ENCODE measurements around the gene NOD2. TPM values are rescaled to one million over a fixed set of nuclear protein-coding genes. Genes with fewer than 3 reads are reported as not detected.
A peak's percentile ranks its signal among the peaks of the same experiment; 100 is the strongest.

The NOD2 gene
- total and polyA plus RNA-seq, 2 experiments from 2014 or later = 0.27 to 0.66 TPM

GRCh38 chr16:50671644-50672260 is 21.7 kb upstream of the NOD2 start:
- TF ChIP-seq ZNF331 (CRISPR knock-in tag; IDR thresholded peaks at IDR 0.05; ENCODE audit: low read depth) = no peak
- TF ChIP-seq POLR2AphosphoS5 (IDR thresholded peaks at IDR 0.05; ENCODE audit: low read depth) = no peak
- no peak for TF ChIP-seq STAT1 (IDR thresholded peaks at IDR 0.05; ENCODE audit: unreplicated experiment)
- TF ChIP-seq, protein P1, sequence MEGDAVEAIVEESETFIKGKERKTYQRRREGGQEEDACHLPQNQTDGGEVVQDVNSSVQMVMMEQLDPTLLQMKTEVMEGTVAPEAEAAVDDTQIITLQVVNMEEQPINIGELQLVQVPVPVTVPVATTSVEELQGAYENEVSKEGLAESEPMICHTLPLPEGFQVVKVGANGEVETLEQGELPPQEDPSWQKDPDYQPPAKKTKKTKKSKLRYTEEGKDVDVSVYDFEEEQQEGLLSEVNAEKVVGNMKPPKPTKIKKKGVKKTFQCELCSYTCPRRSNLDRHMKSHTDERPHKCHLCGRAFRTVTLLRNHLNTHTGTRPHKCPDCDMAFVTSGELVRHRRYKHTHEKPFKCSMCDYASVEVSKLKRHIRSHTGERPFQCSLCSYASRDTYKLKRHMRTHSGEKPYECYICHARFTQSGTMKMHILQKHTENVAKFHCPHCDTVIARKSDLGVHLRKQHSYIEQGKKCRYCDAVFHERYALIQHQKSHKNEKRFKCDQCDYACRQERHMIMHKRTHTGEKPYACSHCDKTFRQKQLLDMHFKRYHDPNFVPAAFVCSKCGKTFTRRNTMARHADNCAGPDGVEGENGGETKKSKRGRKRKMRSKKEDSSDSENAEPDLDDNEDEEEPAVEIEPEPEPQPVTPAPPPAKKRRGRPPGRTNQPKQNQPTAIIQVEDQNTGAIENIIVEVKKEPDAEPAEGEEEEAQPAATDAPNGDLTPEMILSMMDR (conservative IDR thresholded peaks at IDR 0.05; ENCODE audit: low read depth in 2 of 2) = peak; percentile 83 to 89
- no peak overlapping the region for H3K4me3 Mint-ChIP-seq
- H4K20me1 ChIP-seq (replicated peaks; ENCODE audit: insufficient read depth) = no peaks in the 10 kb centered on the region
- H3K36me3 Mint-ChIP-seq (ENCODE audit: low read depth) = peaks cover 22% of the 10 kb centered on the region
- H3K27ac Mint-ChIP-seq = no peak overlapping the region
- no peaks in the 10 kb centered on the region for H3K79me2 ChIP-seq (replicated peaks; ENCODE audit: insufficient read depth)
- H3K4me3 ChIP-seq = no peak overlapping the region
- H2AFZ ChIP-seq = no peak overlapping the region
- DNase-seq (ENCODE audit: low spot score) = peak; percentile 64
- no peaks in the 10 kb centered on the region for H3K4me1 ChIP-seq (ENCODE audit: insufficient read depth)
- ATAC-seq = no peak; the same call in 2 of the 3 replicates
- peaks cover 5% of the 10 kb centered on the region; the same call in 1 of the 2 replicates for H3K27me3 ChIP-seq (ENCODE audit: insufficient read depth)
- peaks cover 7% of the 10 kb centered on the region for H3K4me1 Mint-ChIP-seq
- peaks cover 8% of the 10 kb centered on the region for H3K27me3 Mint-ChIP-seq (ENCODE audit: insufficient read depth, low read depth, poor library complexity)
- peaks cover 30% of the 10 kb centered on the region for H3K9me3 Mint-ChIP-seq
- H3F3A ChIP-seq (replicated peaks; ENCODE audit: low read depth) = no peaks in the 10 kb centered on the region
- H3K27ac ChIP-seq (ENCODE audit: low read depth) = no peak overlapping the region
- no peaks in the 10 kb centered on the region for H3K36me3 ChIP-seq (ENCODE audit: insufficient read depth)
- H3K4me2 ChIP-seq = no peak overlapping the region
- no peaks in the 10 kb centered on the region for H3K9me2 ChIP-seq (ENCODE audit: insufficient read depth)

GRCh38 chr16:50673496-50674275 is 19.7 kb upstream of the NOD2 start:
- ATAC-seq (peak; percentile 83), DNase-seq (ENCODE audit: low spot score) (peak; percentile 79)
- H3K4me1 ChIP-seq (ENCODE audit: insufficient read depth) = no peaks in the 10 kb centered on the region

More at GRCh38 chr16:50673496-50674275, 19.7 kb upstream of the NOD2 start:
- Mint-ChIP-seq H3K27ac (no peak overlapping the region), H3K27me3 (ENCODE audit: insufficient read depth, low read depth, poor library complexity) (peaks cover 11% of the 10 kb centered on the region), H3K4me1 (no peaks in the 10 kb centered on the region; the same call in 2 of the 3 replicates), H3K9me3 (peaks cover 30% of the 10 kb centered on the region), H3K4me3 (no peak overlapping the region), H3K36me3 (ENCODE audit: low read depth) (peaks cover 22% of the 10 kb centered on the region)
- TF ChIP-seq JUNB (IDR thresholded peaks at IDR 0.05; ENCODE audit: unreplicated experiment) = no peak
- TF ChIP-seq CREB1 (CRISPR knock-in tag; IDR thresholded peaks at IDR 0.05; ENCODE audit: low read depth) = no peak
- TF ChIP-seq ZNF331 (CRISPR knock-in tag; IDR thresholded peaks at IDR 0.05; ENCODE audit: low read depth) = no peak
- TF ChIP-seq EZH2phosphoT487 (IDR thresholded peaks at IDR 0.05; ENCODE audit: unreplicated experiment) = no peak
- TF ChIP-seq, protein P2, sequence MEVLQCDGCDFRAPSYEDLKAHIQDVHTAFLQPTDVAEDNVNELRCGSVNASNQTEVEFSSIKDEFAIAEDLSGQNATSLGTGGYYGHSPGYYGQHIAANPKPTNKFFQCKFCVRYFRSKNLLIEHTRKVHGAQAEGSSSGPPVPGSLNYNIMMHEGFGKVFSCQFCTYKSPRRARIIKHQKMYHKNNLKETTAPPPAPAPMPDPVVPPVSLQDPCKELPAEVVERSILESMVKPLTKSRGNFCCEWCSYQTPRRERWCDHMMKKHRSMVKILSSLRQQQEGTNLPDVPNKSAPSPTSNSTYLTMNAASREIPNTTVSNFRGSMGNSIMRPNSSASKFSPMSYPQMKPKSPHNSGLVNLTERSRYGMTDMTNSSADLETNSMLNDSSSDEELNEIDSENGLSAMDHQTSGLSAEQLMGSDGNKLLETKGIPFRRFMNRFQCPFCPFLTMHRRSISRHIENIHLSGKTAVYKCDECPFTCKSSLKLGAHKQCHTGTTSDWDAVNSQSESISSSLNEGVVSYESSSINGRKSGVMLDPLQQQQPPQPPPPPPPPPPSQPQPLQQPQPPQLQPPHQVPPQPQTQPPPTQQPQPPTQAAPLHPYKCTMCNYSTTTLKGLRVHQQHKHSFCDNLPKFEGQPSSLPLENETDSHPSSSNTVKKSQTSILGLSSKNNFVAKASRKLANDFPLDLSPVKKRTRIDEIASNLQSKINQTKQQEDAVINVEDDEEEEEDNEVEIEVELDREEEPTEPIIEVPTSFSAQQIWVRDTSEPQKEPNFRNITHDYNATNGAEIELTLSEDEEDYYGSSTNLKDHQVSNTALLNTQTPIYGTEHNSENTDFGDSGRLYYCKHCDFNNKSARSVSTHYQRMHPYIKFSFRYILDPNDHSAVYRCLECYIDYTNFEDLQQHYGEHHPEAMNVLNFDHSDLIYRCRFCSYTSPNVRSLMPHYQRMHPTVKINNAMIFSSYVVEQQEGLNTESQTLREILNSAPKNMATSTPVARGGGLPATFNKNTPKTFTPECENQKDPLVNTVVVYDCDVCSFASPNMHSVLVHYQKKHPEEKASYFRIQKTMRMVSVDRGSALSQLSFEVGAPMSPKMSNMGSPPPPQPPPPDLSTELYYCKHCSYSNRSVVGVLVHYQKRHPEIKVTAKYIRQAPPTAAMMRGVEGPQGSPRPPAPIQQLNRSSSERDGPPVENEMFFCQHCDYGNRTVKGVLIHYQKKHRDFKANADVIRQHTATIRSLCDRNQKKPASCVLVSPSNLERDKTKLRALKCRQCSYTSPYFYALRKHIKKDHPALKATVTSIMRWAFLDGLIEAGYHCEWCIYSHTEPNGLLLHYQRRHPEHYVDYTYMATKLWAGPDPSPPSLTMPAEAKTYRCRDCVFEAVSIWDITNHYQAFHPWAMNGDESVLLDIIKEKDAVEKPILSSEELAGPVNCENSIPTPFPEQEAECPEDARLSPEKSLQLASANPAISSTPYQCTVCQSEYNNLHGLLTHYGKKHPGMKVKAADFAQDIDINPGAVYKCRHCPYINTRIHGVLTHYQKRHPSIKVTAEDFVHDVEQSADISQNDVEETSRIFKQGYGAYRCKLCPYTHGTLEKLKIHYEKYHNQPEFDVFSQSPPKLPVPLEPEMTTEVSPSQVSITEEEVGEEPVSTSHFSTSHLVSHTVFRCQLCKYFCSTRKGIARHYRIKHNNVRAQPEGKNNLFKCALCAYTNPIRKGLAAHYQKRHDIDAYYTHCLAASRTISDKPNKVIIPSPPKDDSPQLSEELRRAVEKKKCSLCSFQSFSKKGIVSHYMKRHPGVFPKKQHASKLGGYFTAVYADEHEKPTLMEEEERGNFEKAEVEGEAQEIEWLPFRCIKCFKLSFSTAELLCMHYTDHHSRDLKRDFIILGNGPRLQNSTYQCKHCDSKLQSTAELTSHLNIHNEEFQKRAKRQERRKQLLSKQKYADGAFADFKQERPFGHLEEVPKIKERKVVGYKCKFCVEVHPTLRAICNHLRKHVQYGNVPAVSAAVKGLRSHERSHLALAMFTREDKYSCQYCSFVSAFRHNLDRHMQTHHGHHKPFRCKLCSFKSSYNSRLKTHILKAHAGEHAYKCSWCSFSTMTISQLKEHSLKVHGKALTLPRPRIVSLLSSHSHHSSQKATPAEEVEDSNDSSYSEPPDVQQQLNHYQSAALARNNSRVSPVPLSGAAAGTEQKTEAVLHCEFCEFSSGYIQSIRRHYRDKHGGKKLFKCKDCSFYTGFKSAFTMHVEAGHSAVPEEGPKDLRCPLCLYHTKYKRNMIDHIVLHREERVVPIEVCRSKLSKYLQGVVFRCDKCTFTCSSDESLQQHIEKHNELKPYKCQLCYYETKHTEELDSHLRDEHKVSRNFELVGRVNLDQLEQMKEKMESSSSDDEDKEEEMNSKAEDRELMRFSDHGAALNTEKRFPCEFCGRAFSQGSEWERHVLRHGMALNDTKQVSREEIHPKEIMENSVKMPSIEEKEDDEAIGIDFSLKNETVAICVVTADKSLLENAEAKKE (CRISPR knock-in tag; IDR thresholded peaks at IDR 0.05) = no peak
- TF ChIP-seq, protein P1 (conservative IDR thresholded peaks at IDR 0.05; ENCODE audit: low read depth in 2 of 2) = peak in 1 of 2 experiments; percentile 28; a peak in 2 of 4 replicates
- TF ChIP-seq EZH2 (IDR thresholded peaks at IDR 0.05; ENCODE audit: low read depth, unreplicated experiment) = no peak
- Histone ChIP-seq H3F3A (replicated peaks; ENCODE audit: low read depth) (no peaks in the 10 kb centered on the region), H3K9me2 (ENCODE audit: insufficient read depth) (no peaks in the 10 kb centered on the region), H3K27ac (ENCODE audit: low read depth) (no peak overlapping the region), H3K27me3 (ENCODE audit: insufficient read depth) (peaks cover 5% of the 10 kb centered on the region; the same call in 1 of the 2 replicates), H4K20me1 (replicated peaks; ENCODE audit: insufficient read depth) (no peaks in the 10 kb centered on the region), H3K4me3 (no peak overlapping the region), H2AFZ (peak overlapping the region; percentile 14; the same call in 1 of the 2 replicates), H3K4me2 (no peak overlapping the region), H3K79me2 (replicated peaks; ENCODE audit: insufficient read depth) (no peaks in the 10 kb centered on the region), H3K36me3 (ENCODE audit: insufficient read depth) (no peaks in the 10 kb centered on the region)
